H9 (cell line): Measurements from ENCODE around the gene YIPF3. TPM values are rescaled to one million over a fixed set of nuclear protein-coding genes. Genes with fewer than 3 reads are reported as not detected.

Experiments used
- DNase-seq: peaks from one replicate; pipeline ENCODE4 v3.0.0-alpha.2; 2017
- H2AFZ ChIP-seq: one replicate; pipeline ENCODE4 v1.6.1; 2013; ENCODE audit warnings: mild to moderate bottlenecking, low read length, control low read depth, moderate library complexity
- H2AK5ac ChIP-seq: 2 replicates; pipeline ENCODE4 v1.6.1; 2013; ENCODE audit warnings: low read length, control low read depth, mixed read lengths; ENCODE audit not compliant: insufficient read length
- H2BK120ac ChIP-seq: one replicate; pipeline ENCODE4 v1.6.1; 2013; ENCODE audit warnings: low read depth, mild to moderate bottlenecking, low read length, control low read depth, inconsistent platforms; ENCODE audit not compliant: poor library complexity, severe bottlenecking
- H2BK12ac ChIP-seq: 2 replicates; pipeline ENCODE4 v1.6.1; 2013; ENCODE audit warnings: low read length, control low read depth, mixed read lengths, low read depth; ENCODE audit not compliant: insufficient read length
- H2BK15ac ChIP-seq: 2 replicates; pipeline ENCODE4 v1.6.1; 2013; ENCODE audit warnings: low read depth, low read length, control low read depth
- H2BK20ac ChIP-seq: one replicate; pipeline ENCODE4 v1.6.1; 2013; ENCODE audit warnings: low read depth, mild to moderate bottlenecking, low read length, control low read depth, inconsistent platforms; ENCODE audit not compliant: poor library complexity, severe bottlenecking
- H2BK5ac ChIP-seq: 2 replicates; pipeline ENCODE4 v1.6.1; 2013; ENCODE audit warnings: low read length, control low read depth, mixed read lengths; ENCODE audit not compliant: insufficient read length
- H3K14ac ChIP-seq: 2 replicates; pipeline ENCODE4 v1.6.1; 2013; ENCODE audit warnings: low read length, control low read depth; ENCODE audit not compliant: insufficient read depth
- H3K18ac ChIP-seq: 2 replicates; pipeline ENCODE4 v1.6.1; 2013; ENCODE audit warnings: low read depth, mild to moderate bottlenecking, mixed read lengths, low read length, control low read depth; ENCODE audit not compliant: insufficient read length
- H3K23ac ChIP-seq: 2 replicates; pipeline ENCODE4 v1.6.1; 2013; ENCODE audit warnings: low read length, control low read depth, mixed read lengths, low read depth; ENCODE audit not compliant: insufficient read length
- H3K23me2 ChIP-seq: 2 replicates; pipeline ENCODE4 v1.6.1; 2013; ENCODE audit warnings: low read depth, mild to moderate bottlenecking, mixed read lengths, low read length, control low read depth; ENCODE audit not compliant: insufficient read length, poor library complexity, severe bottlenecking
- H3K27ac ChIP-seq: 2 replicates; pipeline ENCODE4 v1.5.1; 2013; ENCODE audit warnings: low read length, control low read depth, mixed read lengths, low read depth; ENCODE audit not compliant: insufficient read length
- H3K27me3 ChIP-seq: 2 replicates; pipeline ENCODE4 v1.6.1; 2013; ENCODE audit warnings: low read length, control low read depth, inconsistent platforms; ENCODE audit not compliant: insufficient read depth
- H3K4ac ChIP-seq: 2 replicates; pipeline ENCODE4 v1.6.1; 2013; ENCODE audit warnings: low read depth, mild to moderate bottlenecking, control low read depth, inconsistent platforms, low read length, moderate library complexity
- H3K4me1 ChIP-seq: 2 replicates; pipeline ENCODE4 v1.6.1; 2013; ENCODE audit warnings: low read length, control low read depth, inconsistent platforms; ENCODE audit not compliant: insufficient read depth
- H3K4me2 ChIP-seq: 2 replicates; pipeline ENCODE4 v1.6.1; 2013; ENCODE audit warnings: low read length, control low read depth, mixed read lengths; ENCODE audit not compliant: insufficient read length, insufficient read depth
- H3K56ac ChIP-seq: 2 replicates; pipeline ENCODE4 v1.6.1; 2013; ENCODE audit warnings: low read depth, mild to moderate bottlenecking, mixed read lengths, low read length, control low read depth; ENCODE audit not compliant: insufficient read length
- H3K79me1 ChIP-seq: 2 replicates; pipeline ENCODE4 v1.6.1; 2013; ENCODE audit warnings: low read depth, mild to moderate bottlenecking, moderate library complexity, low read length, control low read depth, inconsistent platforms; ENCODE audit not compliant: insufficient read depth, poor library complexity, severe bottlenecking
- H3K79me2 ChIP-seq: 2 replicates; pipeline ENCODE4 v1.6.1; 2013; ENCODE audit warnings: low read length, control low read depth, inconsistent platforms; ENCODE audit not compliant: insufficient read depth
- H3K9ac ChIP-seq: 2 replicates; pipeline ENCODE4 v1.6.1; 2013; ENCODE audit warnings: low read length, control low read depth, mixed read lengths; ENCODE audit not compliant: insufficient read length; ENCODE audit errors: extremely low read depth
- H3K9me3 ChIP-seq: one replicate; pipeline ENCODE4 v1.6.1; 2013; ENCODE audit warnings: low read depth, low read length, inconsistent platforms; ENCODE audit not compliant: control insufficient read depth
- H3T11ph ChIP-seq: one replicate; pipeline ENCODE4 v1.6.1; 2013; ENCODE audit warnings: mild to moderate bottlenecking, low read length, control low read depth, inconsistent platforms
- H4K20me1 ChIP-seq: one replicate; pipeline ENCODE4 v1.6.1; 2013; ENCODE audit not compliant: control insufficient read depth, insufficient read length, insufficient read depth
- H4K5ac ChIP-seq: 2 replicates; pipeline ENCODE4 v1.6.1; 2013; ENCODE audit warnings: low read depth, mild to moderate bottlenecking, mixed read lengths, low read length, control low read depth; ENCODE audit not compliant: insufficient read length
- H4K8ac ChIP-seq: replicated peaks from 2 replicates; pipeline ENCODE4 v1.6.1; 2013; ENCODE audit warnings: low read length, control low read depth, mixed read lengths, low read depth; ENCODE audit not compliant: insufficient read length
- H4K91ac ChIP-seq: 2 replicates; pipeline ENCODE4 v1.6.1; 2013; ENCODE audit warnings: low read depth, mild to moderate bottlenecking, moderate library complexity, mixed read lengths, low read length, control low read depth; ENCODE audit not compliant: insufficient read length
- H3K27ac Mint-ChIP-seq, 3 experiments: 2 replicates in 2 of 3; 3 replicates in 1 of 3; pipeline ENCODE4 v1.8.0; 2020 to 2021; ENCODE audit warnings: mixed read lengths in 3 of 3, mild to moderate bottlenecking in 1 of 3, moderate library complexity in 1 of 3
- H3K27me3 Mint-ChIP-seq: 2 replicates; pipeline ENCODE4 v1.8.0; 2021; ENCODE audit warnings: low read depth, mild to moderate bottlenecking, moderate library complexity, mixed read lengths
- H3K36me3 Mint-ChIP-seq, 3 experiments: 2 replicates in 2 of 3; 3 replicates in 1 of 3; pipeline ENCODE4 v1.8.0; 2020 to 2021; ENCODE audit warnings: low read depth in 3 of 3, mixed read lengths in 3 of 3; ENCODE audit not compliant: insufficient read depth in 1 of 3
- H3K4me1 Mint-ChIP-seq, 2 experiments: 2 replicates each; pipeline ENCODE4 v1.8.0; 2020; ENCODE audit warnings: mixed read lengths in 2 of 2
- H3K4me3 Mint-ChIP-seq, 2 experiments: 2 replicates in 1 of 2; 3 replicates in 1 of 2; pipeline ENCODE4 v1.8.0; 2020 to 2021; ENCODE audit warnings: mild to moderate bottlenecking in 2 of 2, mixed read lengths in 2 of 2, moderate library complexity in 1 of 2
- H3K9me3 Mint-ChIP-seq, 2 experiments: 2 replicates in 1 of 2; 3 replicates in 1 of 2; pipeline ENCODE4 v1.8.0; 2020; ENCODE audit warnings: mild to moderate bottlenecking in 2 of 2, mixed read lengths in 2 of 2, moderate library complexity in 1 of 2
- CTCF ChIP-seq: fragments of 200-600 bp; sonication (generic); conservative IDR thresholded peaks from 3 replicates; pipeline ENCODE4 v1.8.0; 2021; ENCODE audit warnings: antibody characterized with exemption, mild to moderate bottlenecking
- WGBS: extraction: QIAGEN DNeasy Blood & Tissue Kit; methylation state at CpG from one replicate; pipeline ENCODE4 v1.1.7; 2013; ENCODE audit warnings: missing lambda C conversion rate, low lambda C conversion rate, mixed read lengths; ENCODE audit not compliant: insufficient read length; ENCODE audit errors: extremely low coverage; 5-methylcytosine and 5-hydroxymethylcytosine counted together
- total RNA-seq: library from RNA; stranded (reverse); gene quantifications from 2 replicates; pipeline ENCODE4 v1.2.1, GENCODE V29; 2021

The YIPF3 gene
- total RNA-seq, 1 experiment from 2014 or later: 84.5 TPM

- H4K91ac ChIP-seq: no peak overlapping the region
- H3K79me2 ChIP-seq: no peaks in the 10 kb centered on the region
- no peaks in the 10 kb centered on the region for H4K20me1 ChIP-seq
- no peak overlapping the region for H3K9ac ChIP-seq
- no peak overlapping the region for H2BK12ac ChIP-seq
- peaks cover 9 to 11% of the 10 kb centered on the region in 2 experiments for H3K4me1 Mint-ChIP-seq
- no peak overlapping the region for H3K18ac ChIP-seq
- H3T11ph ChIP-seq: no peak overlapping the region
- no peak for TF ChIP-seq CTCF
- peaks cover 17% of the 10 kb centered on the region for H3K27me3 Mint-ChIP-seq
- H3K9me3 Mint-ChIP-seq: no peaks in the 10 kb centered on the region
- H3K4ac ChIP-seq: no peak overlapping the region
- no peaks in the 10 kb centered on the region for H3K9me3 ChIP-seq
- H2BK5ac ChIP-seq: no peak overlapping the region
- no peaks in the 10 kb centered on the region for H3K36me3 Mint-ChIP-seq
- H3K27me3 ChIP-seq: no peaks in the 10 kb centered on the region
- H2AK5ac ChIP-seq: no peak overlapping the region
- H3K4me1 ChIP-seq: peaks cover 2% of the 10 kb centered on the region; the same call in 1 of the 2 replicates
- H3K14ac ChIP-seq: no peak overlapping the region
- H3K56ac ChIP-seq: no peak overlapping the region
- no peak overlapping the region for H4K5ac ChIP-seq
- H2BK15ac ChIP-seq: no peak overlapping the region
- no peak overlapping the region for H2AFZ ChIP-seq
- H4K8ac ChIP-seq: no peak overlapping the region
- no peak overlapping the region for H3K27ac Mint-ChIP-seq
- no CpG with 5 or more reads among the region's 8 CpGs for WGBS
- no peak for DNase-seq
- no peak overlapping the region for H3K23ac ChIP-seq
- no peaks in the 10 kb centered on the region for H3K79me1 ChIP-seq
- H3K4me3 Mint-ChIP-seq: no peak overlapping the region
- H3K27ac ChIP-seq: no peak overlapping the region
- H3K23me2 ChIP-seq: no peaks in the 10 kb centered on the region
- H3K4me2 ChIP-seq: no peak overlapping the region
- H2BK20ac ChIP-seq: no peak overlapping the region
- H2BK120ac ChIP-seq: no peak overlapping the region
Measured at GRCh38 chr6:43464337-43464736, 52.4 kb downstream of the YIPF3 start.
